DOHH2 (cell line): Measurements from ENCODE around the gene CSTB.

Experiments
- H3F3A ChIP-seq: fragments of 200-600 bp; sonication (generic), shearing (Covaris generic); 2 replicates; pipeline ENCODE4 v1.6.0; 2016; ENCODE audit warnings: antibody characterized with exemption, mild to moderate bottlenecking; ENCODE audit not compliant: control insufficient read depth, insufficient read depth
- H3K27ac ChIP-seq: fragments of 200-600 bp; sonication (generic); 2 replicates; pipeline ENCODE4 v1.5.1; 2014; ENCODE audit warnings: low read depth, mild to moderate bottlenecking, low read length, moderate library complexity
- H3K27me3 ChIP-seq: fragments of 200-600 bp; sonication (generic); 2 replicates; pipeline ENCODE4 v1.6.1; 2014; ENCODE audit warnings: mild to moderate bottlenecking, low read length, mixed read lengths; ENCODE audit not compliant: control insufficient read depth
- H3K36me3 ChIP-seq: fragments of 200-600 bp; sonication (generic); 2 replicates; pipeline ENCODE4 v1.6.1; 2014; ENCODE audit warnings: mild to moderate bottlenecking, low read length, moderate library complexity, mixed read lengths; ENCODE audit not compliant: control insufficient read depth
- H3K4me1 ChIP-seq: fragments of 200-600 bp; sonication (generic); 2 replicates; pipeline ENCODE4 v1.6.1; 2014; ENCODE audit warnings: mild to moderate bottlenecking, low read length, mixed read lengths; ENCODE audit not compliant: control insufficient read depth
- H3K4me2 ChIP-seq: fragments of 200-600 bp; sonication (generic); 2 replicates; pipeline ENCODE4 v1.6.0; 2014; ENCODE audit warnings: mild to moderate bottlenecking, low read length, moderate library complexity
- H3K4me3 ChIP-seq: fragments of 200-600 bp; sonication (generic); 2 replicates; pipeline ENCODE4 v1.5.1; 2014; ENCODE audit warnings: mild to moderate bottlenecking, low read length, mixed read lengths
- H3K79me2 ChIP-seq: fragments of 200-600 bp; sonication (generic); 2 replicates; pipeline ENCODE4 v1.6.1; 2014; ENCODE audit warnings: mild to moderate bottlenecking, low read length, mixed read lengths; ENCODE audit not compliant: control insufficient read depth
- H3K9me2 ChIP-seq: fragments of 200-600 bp; sonication (generic); replicated peaks from 2 replicates; pipeline ENCODE4 v1.6.1; 2014; ENCODE audit warnings: mild to moderate bottlenecking, low read length, mixed read lengths; ENCODE audit not compliant: control insufficient read depth
- H3K9me3 ChIP-seq: fragments of 200-600 bp; sonication (generic); 2 replicates; pipeline ENCODE4 v1.6.1; 2014; ENCODE audit warnings: antibody characterized with exemption, low read length, mixed read lengths; ENCODE audit not compliant: control insufficient read depth, insufficient read depth
- H4K20me1 ChIP-seq: fragments of 200-600 bp; sonication (generic); 2 replicates; pipeline ENCODE4 v1.6.0; 2014; ENCODE audit warnings: low read depth, mild to moderate bottlenecking, antibody characterized with exemption, low read length, moderate library complexity; ENCODE audit not compliant: control insufficient read depth, insufficient read depth
- EZH2phosphoT487 ChIP-seq: fragments of 200-600 bp; sonication (generic); IDR thresholded peaks from 2 replicates; pipeline ENCODE4 v1.6.1; 2017; ENCODE audit warnings: borderline replicate concordance, mild to moderate bottlenecking, antibody characterized with exemption, low read length, moderate library complexity, mixed read lengths
- TF ChIP-seq, protein P1 (sequence below): fragments of 200-600 bp; sonication (generic); IDR thresholded peaks from one replicate; pipeline ENCODE4 v1.5.1; 2014; ENCODE audit warnings: antibody characterized with exemption, mild to moderate bottlenecking, low read depth, low read length; ENCODE audit not compliant: poor library complexity, severe bottlenecking

CSTB gene

GRCh38 chr21:43762303-43763128, 13.6 kb downstream of the CSTB start:
- Histone ChIP-seq H3K27ac (no peak overlapping the region), H3K4me3 (no peak overlapping the region), H3K4me2 (no peak overlapping the region), H3K27me3 (no peaks in the 10 kb centered on the region), H3K4me1 (no peaks in the 10 kb centered on the region), H3K79me2 (no peaks in the 10 kb centered on the region), H3F3A (no peaks in the 10 kb centered on the region), H3K9me3 (no peaks in the 10 kb centered on the region), H3K9me2 (no peaks in the 10 kb centered on the region), H4K20me1 (no peaks in the 10 kb centered on the region), H3K36me3 (no peaks in the 10 kb centered on the region)
- no peak for TF ChIP-seq EZH2phosphoT487

GRCh38 chr21:43761886-43762285, 14.2 kb downstream of the CSTB start:
- no peaks in the 10 kb centered on the region for H3F3A ChIP-seq
- no peak overlapping the region for H3K4me2 ChIP-seq
- H3K9me3 ChIP-seq: no peaks in the 10 kb centered on the region
- no peak overlapping the region for H3K27ac ChIP-seq
- no peaks in the 10 kb centered on the region for H3K79me2 ChIP-seq
- H3K9me2 ChIP-seq: no peaks in the 10 kb centered on the region
- peaks cover 1% of the 10 kb centered on the region; the same call in 1 of the 2 replicates for H3K36me3 ChIP-seq
- no peaks in the 10 kb centered on the region for H3K27me3 ChIP-seq
- no peak for TF ChIP-seq EZH2phosphoT487
- TF ChIP-seq, protein P1, sequence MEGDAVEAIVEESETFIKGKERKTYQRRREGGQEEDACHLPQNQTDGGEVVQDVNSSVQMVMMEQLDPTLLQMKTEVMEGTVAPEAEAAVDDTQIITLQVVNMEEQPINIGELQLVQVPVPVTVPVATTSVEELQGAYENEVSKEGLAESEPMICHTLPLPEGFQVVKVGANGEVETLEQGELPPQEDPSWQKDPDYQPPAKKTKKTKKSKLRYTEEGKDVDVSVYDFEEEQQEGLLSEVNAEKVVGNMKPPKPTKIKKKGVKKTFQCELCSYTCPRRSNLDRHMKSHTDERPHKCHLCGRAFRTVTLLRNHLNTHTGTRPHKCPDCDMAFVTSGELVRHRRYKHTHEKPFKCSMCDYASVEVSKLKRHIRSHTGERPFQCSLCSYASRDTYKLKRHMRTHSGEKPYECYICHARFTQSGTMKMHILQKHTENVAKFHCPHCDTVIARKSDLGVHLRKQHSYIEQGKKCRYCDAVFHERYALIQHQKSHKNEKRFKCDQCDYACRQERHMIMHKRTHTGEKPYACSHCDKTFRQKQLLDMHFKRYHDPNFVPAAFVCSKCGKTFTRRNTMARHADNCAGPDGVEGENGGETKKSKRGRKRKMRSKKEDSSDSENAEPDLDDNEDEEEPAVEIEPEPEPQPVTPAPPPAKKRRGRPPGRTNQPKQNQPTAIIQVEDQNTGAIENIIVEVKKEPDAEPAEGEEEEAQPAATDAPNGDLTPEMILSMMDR: no peak
- H3K4me3 ChIP-seq: no peak overlapping the region
- no peaks in the 10 kb centered on the region for H3K4me1 ChIP-seq
- no peaks in the 10 kb centered on the region for H4K20me1 ChIP-seq

- Histone ChIP-seq H4K20me1 (no peaks in the 10 kb centered on the region), H3K9me3 (no peaks in the 10 kb centered on the region), H3K36me3 (peaks cover 4% of the 10 kb centered on the region; the same call in 1 of the 2 replicates), H3K27me3 (no peaks in the 10 kb centered on the region), H3K27ac (no peak overlapping the region), H3F3A (no peaks in the 10 kb centered on the region), H3K9me2 (no peaks in the 10 kb centered on the region), H3K4me1 (no peaks in the 10 kb centered on the region), H3K4me2 (no peak overlapping the region), H3K79me2 (no peaks in the 10 kb centered on the region), H3K4me3 (no peak overlapping the region)
- TF ChIP-seq EZH2phosphoT487: no peak
- TF ChIP-seq, protein P1: no peak
Measured at GRCh38 chr21:43760391-43760958, 15.6 kb downstream of the CSTB start.

DNA sequence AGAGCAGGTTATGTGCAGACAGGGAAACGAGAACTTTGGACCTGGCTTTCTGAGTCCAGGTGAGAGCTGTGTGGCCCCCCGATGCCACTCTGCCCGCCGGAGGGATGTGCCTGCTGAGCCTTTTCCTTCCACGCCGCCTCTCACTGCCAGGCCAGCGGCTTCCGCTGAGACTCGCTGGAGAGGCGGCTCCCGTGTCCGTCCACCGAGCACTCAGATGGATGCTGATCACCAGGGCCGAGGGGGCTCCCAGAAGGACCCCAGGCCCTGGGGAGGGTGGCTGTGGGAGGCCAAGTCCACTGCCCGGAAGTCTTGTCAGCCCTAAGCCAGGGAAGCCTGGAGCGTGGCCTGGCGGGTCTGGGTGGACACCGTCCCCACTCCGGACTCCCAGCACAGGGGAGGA, 16.5 kb downstream of the CSTB start:
- Histone ChIP-seq H3K27me3 (no peaks in the 10 kb centered on the region), H3K4me1 (no peaks in the 10 kb centered on the region), H3K27ac (no peak overlapping the region), H4K20me1 (no peaks in the 10 kb centered on the region), H3K4me3 (no peak overlapping the region), H3K9me2 (no peaks in the 10 kb centered on the region), H3F3A (no peaks in the 10 kb centered on the region), H3K9me3 (no peaks in the 10 kb centered on the region), H3K36me3 (peaks cover 9% of the 10 kb centered on the region; the same call in 1 of the 2 replicates), H3K79me2 (no peaks in the 10 kb centered on the region), H3K4me2 (no peak overlapping the region)
- TF ChIP-seq EZH2phosphoT487: no peak
- TF ChIP-seq, protein P1: no peak
